CD4-positive, alpha-beta T cell treated with Interleukin-4 for 4 hours (primary cell): Measurements from ENCODE around the gene EEF1AKMT3.

Experiments used
- DNase-seq: peaks from one replicate; pipeline ENCODE4 v3.0.0-alpha.2; 2020

The EEF1AKMT3 gene

GRCh38 chr12:57821474-57822214, 49.2 kb downstream of the EEF1AKMT3 start:
- no peak for DNase-seq

GRCh38 chr12:57822392-57823130, 50.1 kb downstream of the EEF1AKMT3 start:
- DNase-seq: no peak

GRCh38 chr12:57823131-57823907, 50.9 kb downstream of the EEF1AKMT3 start:
- DNase-seq: no peak

GRCh38 chr12:57823908-57824640, 51.7 kb downstream of the EEF1AKMT3 start:
- DNase-seq: no peak

GRCh38 chr12:57825451-57825850, 53.0 kb downstream of the EEF1AKMT3 start:
- DNase-seq: no peak

GRCh38 chr12:57826400-57826799, 54.0 kb downstream of the EEF1AKMT3 start:
- no peak for DNase-seq

GRCh38 chr12:57826966-57827365, 54.6 kb downstream of the EEF1AKMT3 start:
- DNase-seq: no peak

GRCh38 chr12:57829025-57829777, 56.8 kb downstream of the EEF1AKMT3 start:
- DNase-seq: no peak

GRCh38 chr12:57830393-57830792, 58.0 kb downstream of the EEF1AKMT3 start:
- no peak for DNase-seq
